NCI-H1694 (cell line): ENCODE measurements around the gene NLGN1.

ENCODE experiments used
- DNase-seq: peaks from one replicate; lab custom pipeline; 2025; lab: John Stamatoyannopoulos, UW

The NLGN1 gene

DNA sequence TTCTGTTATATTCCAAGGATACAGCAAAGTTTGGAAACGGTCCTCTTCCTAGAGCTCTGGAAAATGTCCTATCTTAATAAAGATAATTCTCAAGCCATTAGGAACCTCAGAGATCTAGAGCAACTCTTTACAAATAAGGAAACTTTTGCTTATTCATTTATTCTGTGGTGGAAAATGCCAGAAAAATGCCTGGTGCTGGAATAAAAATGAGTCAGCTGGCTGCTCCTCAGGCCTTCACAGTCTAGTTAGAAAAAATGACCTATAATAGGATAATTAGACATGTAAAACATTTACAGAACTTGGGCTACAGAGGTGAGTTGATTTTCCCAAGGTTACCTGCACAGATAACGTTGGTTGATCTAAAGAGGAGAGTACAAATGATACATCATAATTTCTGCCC is 372.5 kb downstream of the NLGN1 start:
- DNase-seq: no peak

GRCh38 chr3:173770796-173771573 is 373.4 kb downstream of the NLGN1 start:
- DNase-seq: no peak

DNA sequence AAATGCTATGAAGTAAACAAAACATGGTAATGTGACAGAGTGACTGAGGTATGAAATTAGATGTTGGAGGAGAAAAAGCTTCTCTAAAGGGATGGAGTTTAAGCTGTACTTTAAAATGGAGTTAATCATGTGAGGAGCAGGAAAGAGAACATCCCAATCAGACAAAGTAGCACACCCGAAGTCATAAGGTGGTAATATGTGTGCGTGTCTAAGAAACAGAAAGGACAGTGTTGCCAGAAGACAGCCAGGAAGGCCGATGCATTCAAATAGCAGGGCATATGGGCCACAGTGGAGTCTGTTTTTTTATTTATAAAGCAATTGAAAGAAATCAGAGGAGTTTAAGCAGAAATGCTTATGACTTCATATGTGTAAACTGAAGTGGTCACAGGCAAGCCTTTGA is 376.3 kb downstream of the NLGN1 start:
- no peak for DNase-seq

DNA sequence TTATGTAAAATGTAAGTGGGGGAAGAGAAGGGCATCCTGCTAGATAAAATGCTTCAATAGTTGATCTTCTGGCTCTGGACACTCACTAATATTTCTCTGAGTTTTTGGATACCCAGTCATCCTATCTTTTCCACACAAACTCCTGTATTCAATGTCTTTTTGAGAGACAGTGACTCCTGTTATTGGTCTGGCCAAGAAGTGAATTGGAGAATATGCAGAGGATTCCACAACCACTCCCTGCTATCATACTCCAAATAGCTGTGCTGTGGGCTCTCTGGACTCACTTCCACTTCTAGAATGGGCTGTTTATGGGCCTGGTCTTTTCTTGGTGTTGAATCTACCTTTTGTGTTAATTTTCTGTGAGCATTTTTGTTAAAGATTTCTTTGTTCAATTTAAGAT is 376.8 kb downstream of the NLGN1 start:
- no peak for DNase-seq

DNA sequence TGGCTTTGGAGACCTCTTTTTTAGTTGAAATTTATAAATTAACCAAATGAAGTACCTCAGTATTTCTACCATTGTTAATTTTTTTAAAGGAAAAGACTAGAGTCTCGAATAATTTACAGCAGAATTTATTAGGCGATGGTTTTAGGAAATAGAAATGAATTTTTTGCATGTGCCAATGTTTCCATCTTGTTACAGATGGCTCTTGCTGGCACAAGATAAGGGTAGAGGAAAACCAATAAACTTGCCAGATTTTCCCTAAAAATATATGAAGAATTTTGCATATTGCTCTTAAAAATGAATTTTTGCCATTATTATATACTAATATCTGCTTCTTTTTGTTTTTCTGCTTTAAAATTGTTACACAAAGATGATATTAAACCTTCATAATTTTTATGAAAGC is 380.7 kb downstream of the NLGN1 start:
- no peak for DNase-seq

GRCh38 chr3:173780067-173780466 is 382.5 kb downstream of the NLGN1 start:
- DNase-seq: no peak

DNA sequence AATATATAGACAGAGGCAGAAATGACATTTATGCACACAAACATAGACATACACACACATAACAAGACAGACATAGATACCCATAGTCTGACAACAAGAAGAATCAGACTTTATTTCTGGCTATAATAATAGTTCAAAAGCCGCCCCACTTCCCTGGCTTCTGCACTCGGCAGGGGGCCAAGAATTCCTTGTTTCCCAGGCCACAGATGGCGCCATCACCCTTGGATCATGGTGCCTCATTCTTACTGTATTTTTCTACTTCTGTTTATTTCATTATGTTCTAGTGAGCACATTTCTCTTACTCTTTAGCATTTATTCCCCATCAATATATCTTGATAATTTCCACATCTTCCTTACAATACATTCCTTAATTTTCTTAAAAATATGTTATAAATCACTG is 387.5 kb downstream of the NLGN1 start:
- peak; percentile 3 for DNase-seq

- DNase-seq: no peak
Observed at GRCh38 chr3:173789530-173790162, 392.1 kb downstream of the NLGN1 start.

DNA sequence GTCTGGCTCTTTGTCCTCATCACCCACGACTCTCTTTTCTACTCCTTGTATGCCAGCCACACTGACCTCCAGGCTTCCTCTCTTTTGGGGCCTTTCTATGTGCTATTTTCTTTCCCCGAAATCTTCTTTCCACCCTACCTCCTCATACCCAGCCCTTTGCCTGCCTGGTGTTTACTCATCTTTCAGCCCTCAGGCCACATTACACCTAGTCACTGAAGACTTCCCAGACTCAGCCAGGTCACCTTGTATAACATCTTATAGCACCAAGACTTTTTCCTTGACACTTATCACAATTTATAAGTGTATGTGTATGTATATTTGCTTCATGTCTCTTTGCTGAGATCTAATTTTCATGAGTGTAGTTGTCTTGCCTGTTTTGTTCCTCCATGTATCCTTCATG is 396.4 kb downstream of the NLGN1 start:
- DNase-seq: no peak

- DNase-seq: no peak
Observed at GRCh38 chr3:173796405-173796804, 398.9 kb downstream of the NLGN1 start.

- DNase-seq: no peak
Observed at GRCh38 chr3:173796890-173797289, 399.3 kb downstream of the NLGN1 start.

- no peak for DNase-seq
Observed at GRCh38 chr3:173799060-173799816, 401.7 kb downstream of the NLGN1 start.

DNA sequence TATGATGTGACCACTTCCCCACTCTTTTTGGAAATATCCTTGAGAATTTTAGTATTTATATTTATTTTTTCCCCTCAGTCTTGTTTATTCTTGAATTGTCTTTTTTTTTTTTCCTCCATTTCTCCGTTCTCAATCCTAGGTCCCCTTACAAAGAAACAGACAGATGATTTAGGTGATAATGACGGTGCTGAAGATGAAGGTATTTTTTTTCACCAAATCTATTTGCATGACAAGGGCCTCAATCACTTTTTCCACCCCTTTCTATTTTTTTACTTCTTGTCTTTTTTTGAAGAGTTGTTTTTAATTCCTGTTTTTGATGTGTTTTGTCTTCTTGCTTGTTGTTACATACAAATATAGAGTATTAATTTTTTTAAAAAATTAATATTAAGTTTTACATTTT is 402.6 kb downstream of the NLGN1 start:
- DNase-seq: no peak

DNA sequence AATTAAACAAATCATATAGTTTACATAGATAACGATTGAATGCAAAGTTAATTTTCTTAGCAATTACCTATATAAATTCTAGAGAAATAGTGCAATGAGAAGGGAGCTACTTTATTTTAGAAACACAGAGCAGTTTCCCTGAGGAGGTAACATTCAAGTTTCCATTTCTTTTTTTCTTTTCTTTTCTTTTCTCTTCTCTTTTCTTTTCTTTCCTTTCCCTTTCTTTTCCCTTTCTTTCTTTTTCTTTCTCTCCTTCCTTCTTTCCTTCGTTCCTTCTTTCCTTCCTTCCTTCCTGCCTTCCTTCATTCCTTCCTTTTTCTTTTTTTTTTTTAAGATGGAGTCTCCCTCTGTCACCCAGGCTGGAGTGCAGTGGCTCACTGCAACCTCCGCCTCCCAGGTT is 417.3 kb downstream of the NLGN1 start:
- DNase-seq: no peak

DNA sequence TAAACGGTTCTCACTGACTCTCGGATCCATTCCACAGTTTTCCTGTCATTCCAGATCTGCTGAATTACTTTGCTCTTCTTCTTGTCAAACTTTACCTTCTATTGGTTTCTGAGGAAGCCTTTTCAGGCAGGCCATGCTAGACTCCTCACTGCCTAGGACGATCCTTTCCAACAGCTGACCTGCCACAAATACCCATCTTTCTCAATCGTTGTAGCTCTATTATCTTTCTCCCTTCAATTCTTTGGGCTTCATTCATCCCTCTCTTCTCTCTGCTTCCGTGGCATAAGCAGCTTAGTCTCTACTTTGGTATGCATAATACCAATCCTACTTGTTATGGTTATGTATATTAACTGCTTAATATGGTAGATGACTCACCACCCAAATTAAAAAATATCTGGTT is 421.8 kb downstream of the NLGN1 start:
- DNase-seq: no peak

DNA sequence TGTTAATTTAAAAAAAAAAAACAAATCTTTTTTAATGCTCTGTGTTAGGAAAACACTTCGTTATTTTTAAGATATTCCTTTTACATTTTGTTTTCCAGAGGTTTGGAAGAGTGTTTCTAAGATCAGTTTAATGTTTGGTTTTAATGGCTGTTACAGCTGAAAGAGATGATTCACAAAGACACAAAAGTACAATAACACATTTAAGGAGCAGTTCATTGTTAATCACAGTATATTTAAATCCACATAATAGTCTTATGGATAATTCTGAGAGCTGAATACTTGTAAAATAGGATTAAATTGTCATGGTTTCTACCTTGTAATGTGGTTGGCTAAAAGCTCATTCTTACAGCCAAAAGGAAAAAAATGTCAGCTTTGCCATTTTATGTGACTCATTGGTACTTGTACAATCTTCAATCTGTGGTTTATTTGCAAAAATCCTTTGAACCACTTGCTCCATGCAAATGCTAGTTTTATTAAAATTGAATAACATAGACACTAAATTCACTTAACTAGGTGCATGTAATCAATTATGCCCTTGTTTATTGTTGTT is 426.4 kb downstream of the NLGN1 start:
- no peak for DNase-seq

- DNase-seq: no peak
Observed at GRCh38 chr3:173825730-173826129, 428.2 kb downstream of the NLGN1 start.

DNA sequence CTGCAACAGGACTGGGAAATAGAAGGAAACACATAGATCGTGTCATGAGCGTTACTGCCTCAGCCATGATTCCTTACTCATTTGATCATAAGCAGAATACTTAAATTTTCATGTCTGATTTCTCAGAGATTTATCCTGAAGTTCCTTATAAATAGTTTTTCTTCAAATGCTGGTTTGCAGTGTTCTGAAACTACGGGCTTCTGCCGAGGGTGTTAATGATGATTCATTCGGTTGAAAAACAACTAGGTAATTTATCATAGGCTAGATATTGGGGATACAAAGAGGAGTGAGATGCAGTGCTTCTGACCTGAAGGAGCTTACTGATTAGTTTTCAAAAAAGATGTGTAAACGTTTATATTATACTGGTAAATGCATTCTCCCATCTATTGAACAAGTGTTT is 428.9 kb downstream of the NLGN1 start:
- DNase-seq: no peak

DNA sequence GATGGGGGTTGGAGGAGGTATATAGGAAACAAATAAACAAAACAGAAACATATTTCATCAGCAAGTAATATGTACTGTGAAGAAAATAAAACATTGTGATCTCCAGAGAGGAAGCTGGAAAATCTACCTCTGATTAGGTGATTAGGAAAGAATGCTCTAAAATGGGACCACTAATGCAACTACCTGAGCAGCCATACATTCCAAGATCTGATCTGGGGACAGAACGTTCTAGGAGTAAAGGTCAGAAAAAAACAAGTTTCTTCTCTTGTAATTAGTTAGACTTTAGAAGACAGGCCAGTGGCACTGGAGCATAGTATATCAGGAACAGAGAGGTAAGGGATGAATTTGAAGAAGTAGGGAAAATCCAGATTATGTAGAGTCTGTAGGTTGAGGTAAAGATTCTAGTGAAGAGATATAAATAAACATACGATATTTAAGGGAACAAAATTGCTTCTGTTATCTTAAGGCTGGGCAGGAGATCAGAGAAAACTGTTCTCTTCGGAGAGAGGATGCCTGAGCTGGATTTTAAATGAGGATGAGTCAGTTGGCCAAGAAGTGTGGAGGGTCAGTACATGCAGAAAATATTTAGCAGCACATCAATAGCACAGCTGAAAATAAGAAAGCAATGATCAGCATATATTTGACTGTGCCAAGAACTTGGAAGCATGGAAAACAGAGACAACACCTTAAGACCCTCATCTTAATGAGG is 429.5 kb downstream of the NLGN1 start:
- no peak for DNase-seq

GRCh38 chr3:173838644-173839043 is 441.1 kb downstream of the NLGN1 start:
- DNase-seq: no peak

GRCh38 chr3:173839859-173840258 is 442.3 kb downstream of the NLGN1 start:
- DNase-seq: no peak

DNA sequence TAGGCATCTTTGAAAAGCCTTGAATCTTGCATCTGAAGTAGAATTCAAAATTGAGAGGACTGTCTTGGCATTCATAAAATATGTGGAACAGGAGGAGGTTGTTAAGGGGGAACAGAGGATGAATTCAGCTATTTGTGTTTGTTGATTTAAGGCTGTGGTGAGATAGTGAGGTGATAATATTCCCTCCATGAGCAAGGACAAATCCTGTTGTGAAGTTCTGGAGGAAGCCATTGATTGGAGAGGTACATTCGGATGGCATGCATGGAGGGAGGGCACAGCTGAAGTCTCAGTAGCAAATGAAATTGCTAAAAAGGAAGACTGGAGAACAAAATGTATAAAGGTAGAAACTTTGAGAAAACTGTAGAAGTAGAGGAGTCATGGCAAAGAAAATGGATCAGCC is 443.8 kb downstream of the NLGN1 start:
- no peak for DNase-seq
